Spleen (tissue), 11 donors: Measurements from ENCODE around the gene FTL. TPM values are rescaled to one million over a fixed set of nuclear protein-coding genes. Genes with fewer than 3 reads are reported as not detected.
A peak's percentile ranks its signal among the peaks of the same experiment; 100 is the strongest.

Source experiments
- DNase-seq: peaks from one replicate; pipeline ENCODE4 v3.0.0-alpha.2; 2020
- H3K27ac ChIP-seq, 8 donors: fragments of 200-600 bp; sonication (generic) in 7 of 8; 1 replicate in 4 of 8; 2 replicates in 4 of 8; pipeline versions ENCODE4 v1.5.0 to v1.8.0; 2016 to 2021; ENCODE audit warnings: inconsistent platforms in 4 of 8, mild to moderate bottlenecking in 4 of 8, moderate library complexity in 1 of 8
- H3K27me3 ChIP-seq, 7 donors: fragments of 200-600 bp; sonication (generic) in 6 of 7; replicated peaks in 1 of 7; 1 replicate in 4 of 7; 2 replicates in 3 of 7; pipeline versions ENCODE4 v1.5.0 to v1.8.0; 2016 to 2021; ENCODE audit warnings: inconsistent platforms in 3 of 7, mild to moderate bottlenecking in 1 of 7
- H3K36me3 ChIP-seq, 6 donors: fragments of 200-600 bp; sonication (generic) in 5 of 6; 1 replicate in 4 of 6; 2 replicates in 2 of 6; pipeline versions ENCODE4 v1.5.0 to v1.8.0; 2016 to 2021; ENCODE audit warnings: inconsistent platforms in 2 of 6
- H3K4me1 ChIP-seq, 6 donors: fragments of 200-600 bp; sonication (generic) in 5 of 6; 1 replicate in 3 of 6; 2 replicates in 3 of 6; pipeline versions ENCODE4 v1.5.0 to v1.8.0; 2016 to 2021; ENCODE audit warnings: inconsistent platforms in 3 of 6
- H3K4me3 ChIP-seq, 8 donors: fragments of 200-600 bp; sonication (generic) in 7 of 8; 1 replicate in 4 of 8; 2 replicates in 4 of 8; pipeline versions ENCODE4 v1.5.0 to v1.8.0; 2016 to 2021; ENCODE audit warnings: inconsistent platforms in 4 of 8, mild to moderate bottlenecking in 4 of 8, moderate library complexity in 2 of 8
- H3K9me3 ChIP-seq, 8 donors: fragments of 200-600 bp; sonication (generic) in 7 of 8; 1 replicate in 4 of 8; 2 replicates in 4 of 8; pipeline versions ENCODE4 v1.5.0 to v1.8.0; 2016 to 2021; ENCODE audit warnings: inconsistent platforms in 4 of 8
- CTCF ChIP-seq, 11 experiments: fragments of 200-600 bp in 7 of 11; fragments of 450-650 bp in 4 of 11; sonication (generic) in 4 of 11; IDR thresholded peaks in 8 of 11; conservative IDR thresholded peaks in 3 of 11; 1 replicate in 7 of 11; 2 replicates in 4 of 11; pipeline versions ENCODE4 v1.4.0 to v1.8.0; 2016 to 2021; ENCODE audit warnings: antibody characterized with exemption in 11 of 11, inconsistent platforms in 4 of 11, mild to moderate bottlenecking in 1 of 11
- POLR2A ChIP-seq, 3 donors: fragments of 450-650 bp; IDR thresholded peaks; one replicate each; pipeline ENCODE4 v1.5.1; 2017; ENCODE audit warnings: antibody characterized with exemption in 3 of 3, mild to moderate bottlenecking in 1 of 3
- POLR2AphosphoS5 ChIP-seq, 3 donors: sonication (generic); formaldehyde crosslinking; IDR thresholded peaks; one replicate each; pipeline ENCODE4 v1.5.1; 2017; ENCODE audit warnings: antibody characterized with exemption in 3 of 3
- WGBS, 5 donors: extraction: QIAGEN DNeasy Blood & Tissue Kit in 3 of 5; methylation state at CpG; one replicate each; pipeline versions ENCODE4 v1.1.5 to v1.1.7; 2013 to 2018; 5-methylcytosine and 5-hydroxymethylcytosine counted together
- intact Hi-C: fragments of 100-400 bp; cut with DNase I; formaldehyde crosslinking; loops from one replicate; pipeline ENCODE4 v1.15.0; 2023; ENCODE audit warnings: low total_unique reads
- polyA plus RNA-seq, 3 donors: library from polyadenylated mRNA; stranded (reverse); fragments of 200-250 nt; gene quantifications; one replicate each; pipeline ENCODE4 v1.2.1, GENCODE V29; 2013
- total RNA-seq, 7 donors: library from RNA; depleted of rRNA in 3 of 7; stranded (reverse); fragments of >200 nt in 3 of 7; fragmentation: NEBNext Ultra II Directional in 4 of 7; extraction: Animal tissue kit (Norgen Biotek cat#: 25700) in 4 of 7; gene quantifications; one replicate each; pipeline versions ENCODE4 v1.1.0 to v1.2.1, GENCODE V29; 2016 to 2021
- donor health status: healthy with polysubstance abuse.
- donor health status: DM: no; HTN: no; CAD: no; lungs with moderate emphysema.
- donor health status: DM: no; HTN: no; CAD: no.
- donor health status: Bipolar disorder and iron deficiency.
- donor health status: healthy.
- donor health status: DM: no; HTN: no; CAD: no.
- donor health status: DM: yes; HTN: yes; CAD: no.

The FTL gene
- total and polyA plus RNA-seq, 10 donors: 4,960 to 14,078 (median 7,397) TPM

- TF ChIP-seq POLR2AphosphoS5 (IDR thresholded peaks at IDR 0.05) (no peak), POLR2A (IDR thresholded peaks at IDR 0.05) (no peak), CTCF (IDR thresholded peaks at IDR 0.05 in 8 of 11, conservative IDR thresholded peaks at IDR 0.05 in 3 of 11) (no peak)
- Histone ChIP-seq H3K9me3 (no peaks in the 10 kb centered on the region), H3K4me1 (peaks cover 14 to 58% (median 37%) of the 10 kb centered on the region in 6 donors), H3K27me3 (no peaks in the 10 kb centered on the region), H3K4me3 (peak overlapping the region; percentile 60 to 90 (median 80)), H3K36me3 (peaks cover 0 to 42% (median 7%) of the 10 kb centered on the region in 6 donors), H3K27ac (peak overlapping the region in 7 of 8 donors; percentile 91 to 98 (median 95))
- WGBS, 5 donors: 37 to 55% (median 48%) methylated on average over 8 of the region's 8 CpGs
- intact Hi-C loops: no loop called here
- peak; percentile 81 for DNase-seq
These were observed 26.9 kb downstream of the FTL start for GRCh38 chr19:48991873-48992580.

GRCh38 chr19:48992581-48993174 lies 27.6 kb downstream of the FTL start:
- H3K4me1 ChIP-seq: peaks cover 14 to 58% (median 37%) of the 10 kb centered on the region in 6 donors
- peak overlapping the region; percentile 60 to 90 (median 80) for H3K4me3 ChIP-seq
- TF ChIP-seq CTCF (IDR thresholded peaks at IDR 0.05 in 8 of 11, conservative IDR thresholded peaks at IDR 0.05 in 3 of 11): no peak
- no peak for TF ChIP-seq POLR2AphosphoS5 (IDR thresholded peaks at IDR 0.05)
- no peak for TF ChIP-seq POLR2A (IDR thresholded peaks at IDR 0.05)
- peak overlapping the region; percentile 80 to 98 (median 94) for H3K27ac ChIP-seq
- peaks cover 0 to 36% (median 6%) of the 10 kb centered on the region in 6 donors for H3K36me3 ChIP-seq
- DNase-seq: no peak
- no peaks in the 10 kb centered on the region for H3K9me3 ChIP-seq
- no peaks in the 10 kb centered on the region for H3K27me3 ChIP-seq
- intact Hi-C loops: no loop called here
- 0 to 1% (median 1%) methylated on average over 20 of the region's 20 CpGs for WGBS, 5 donors

GRCh38 chr19:48993175-48994034 lies 28.3 kb downstream of the FTL start, which contains the start of the genes GYS1 and RUVBL2:
TSS of gene GYS1 (minus strand) at chr19:48993309. CDS start at chr19:48993112, 197 bp downstream.
TSS of gene RUVBL2 (plus strand) at chr19:48993887. CDS start at chr19:48993912, 25 bp downstream.
- Histone ChIP-seq H3K4me1 (peaks cover 14 to 61% (median 37%) of the 10 kb centered on the region in 6 donors), H3K27me3 (no peaks in the 10 kb centered on the region), H3K9me3 (no peaks in the 10 kb centered on the region), H3K4me3 (peak within 1 kb of the TSS; percentile 60 to 90 (median 80)), H3K36me3 (peaks cover 0 to 29% (median 4%) of the 10 kb centered on the region in 6 donors), H3K27ac (peak within 1 kb of the TSS; percentile 80 to 98 (median 94))
- WGBS, 5 donors: 0% methylated on average over 42 to 56 of the region's 56 CpGs
- peak; percentile 100 for DNase-seq
- peak in 2 of 3 donors; percentile 36 to 80 for TF ChIP-seq POLR2A (IDR thresholded peaks at IDR 0.05)
- peak; percentile 99 to 100 (median 100) for TF ChIP-seq CTCF (IDR thresholded peaks at IDR 0.05 in 8 of 11, conservative IDR thresholded peaks at IDR 0.05 in 3 of 11)
- peak; percentile 91 to 96 (median 95) for TF ChIP-seq POLR2AphosphoS5 (IDR thresholded peaks at IDR 0.05)
- intact Hi-C loops: no loop called here
